G401 (cell line): ENCODE data around the gene TMEM63A. TPM values are rescaled to one million over a fixed set of nuclear protein-coding genes. Genes with fewer than 3 reads are reported as not detected.
A peak's percentile ranks its signal among the peaks of the same experiment; 100 is the strongest.

Source experiments
- DNase-seq: peaks from one replicate; pipeline ENCODE4 v3.0.0-alpha.2; 2015; ENCODE audit warnings: low spot score
- in situ Hi-C: cut with HindIII; loops from 2 replicates; pipeline ENCODE4 v1.10.0; 2016; ENCODE audit warnings: low sequenced_read_pairs, mixed read lengths
- total RNA-seq: library from RNA; depleted of rRNA; stranded (reverse); fragments of >200 nt; shearing (Covaris generic); gene quantifications from 2 replicates; pipeline ENCODE4 v1.2.3, GENCODE V29; 2014

The TMEM63A gene
- total RNA-seq, 1 experiment from 2014 or later, result 2.2 TPM

- in situ Hi-C loops, result no loop called here
These were observed 8.8 kb downstream of the TMEM63A start for GRCh38 chr1:225873281-225873850.

GRCh38 chr1:225872075-225872430, 10.1 kb downstream of the TMEM63A start:
- in situ Hi-C loops, result no loop called here

More at GRCh38 chr1:225873281-225873850, 8.8 kb downstream of the TMEM63A start:
- DNase-seq, result no peak

GRCh38 chr1:225871359-225872074, 10.7 kb downstream of the TMEM63A start:
- in situ Hi-C loops, result no loop called here
- no peak for DNase-seq

More at GRCh38 chr1:225872075-225872430, 10.1 kb downstream of the TMEM63A start:
- DNase-seq, result no peak

GRCh38 chr1:225870911-225871310, 11.3 kb downstream of the TMEM63A start:
- in situ Hi-C loops, result no loop called here
- peak; percentile 23 for DNase-seq

- DNase-seq, result no peak
- in situ Hi-C loops, result no loop called here
These were observed 13.4 kb downstream of the TMEM63A start for GRCh38 chr1:225868631-225869330.

GRCh38 chr1:225866981-225867380, 15.2 kb downstream of the TMEM63A start:
- in situ Hi-C loops, result no loop called here
- DNase-seq, result no peak

GRCh38 chr1:225866061-225866837, 15.9 kb downstream of the TMEM63A start:
- no peak for DNase-seq
- in situ Hi-C loops, result no loop called here

GRCh38 chr1:225865514-225865913, 16.7 kb downstream of the TMEM63A start:
- in situ Hi-C loops, result no loop called here
- no peak for DNase-seq

- in situ Hi-C loops, result no loop called here
- DNase-seq, result no peak
These were observed 19.0 kb downstream of the TMEM63A start for GRCh38 chr1:225863167-225863566.

- in situ Hi-C loops, result no loop called here
- no peak for DNase-seq
These were observed 19.6 kb downstream of the TMEM63A start for GRCh38 chr1:225862581-225862950.

- DNase-seq, result no peak
- in situ Hi-C loops, result no loop called here
These were observed 20.2 kb downstream of the TMEM63A start for GRCh38 chr1:225861834-225862580.

- in situ Hi-C loops, result no loop called here
- DNase-seq, result no peak
These were observed 21.2 kb downstream of the TMEM63A start for GRCh38 chr1:225860876-225861441.

GRCh38 chr1:225860107-225860506, 22.1 kb downstream of the TMEM63A start:
- no peak for DNase-seq
- in situ Hi-C loops, result no loop called here

GRCh38 chr1:225859151-225859550, 23.0 kb downstream of the TMEM63A start:
- in situ Hi-C loops, result no loop called here
- DNase-seq, result no peak

- in situ Hi-C loops, result no loop called here
- no peak for DNase-seq
These were observed 24.9 kb downstream of the TMEM63A start for GRCh38 chr1:225857256-225857655.

GRCh38 chr1:225855503-225856300, 26.5 kb downstream of the TMEM63A start:
- in situ Hi-C loops, result no loop called here
- DNase-seq, result peak; percentile 38

GRCh38 chr1:225853441-225853840, 28.7 kb downstream of the TMEM63A start:
- no peak for DNase-seq

More at GRCh38 chr1:225853441-225853840, 28.7 kb downstream of the TMEM63A start:
- in situ Hi-C loops, result no loop called here
